Suppressor macrophage treated with lipopolysaccharide for 1 hour (primary cell): ENCODE measurements around the gene THAP10.

Source experiments
- DNase-seq, 3 donors: peaks; one replicate each; pipeline ENCODE4 v3.0.0-alpha.2; 2020 to 2022

THAP10 gene

DNA sequence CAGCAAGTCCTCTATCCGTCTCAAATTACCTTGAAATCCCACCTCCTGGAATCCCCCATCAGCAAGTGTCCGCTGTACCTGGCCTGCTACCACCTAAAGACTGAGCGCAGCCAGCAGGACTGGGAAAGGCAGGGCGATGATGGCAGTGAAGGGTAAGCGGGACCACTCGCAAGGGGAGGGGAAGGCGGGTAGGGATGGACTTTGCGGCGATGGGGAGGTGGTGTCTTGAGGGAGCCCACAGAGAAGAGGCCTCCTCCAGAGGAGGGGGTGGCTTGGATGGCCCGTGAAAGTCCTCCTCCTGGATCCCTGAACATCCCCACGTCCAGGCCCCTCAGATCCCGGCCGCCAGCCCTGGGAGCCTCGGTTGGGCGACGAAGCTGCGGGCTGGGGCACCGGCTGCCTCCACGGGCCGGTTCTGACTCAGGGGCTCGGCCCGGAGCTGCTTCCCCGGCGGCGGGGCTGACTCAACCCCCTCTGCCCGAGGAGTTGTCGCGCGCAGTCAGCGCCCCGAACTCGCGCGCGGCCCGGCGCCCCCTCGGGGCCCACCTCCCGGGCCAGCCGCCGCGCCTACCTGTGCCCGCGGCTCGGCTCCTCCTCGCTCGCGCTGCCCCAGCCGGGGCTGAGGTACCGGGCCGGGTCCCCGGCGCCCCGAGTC is 38.8 kb downstream of the THAP10 start:
- DNase-seq = peak in 2 of 3 donors; percentile 38 to 43

DNA sequence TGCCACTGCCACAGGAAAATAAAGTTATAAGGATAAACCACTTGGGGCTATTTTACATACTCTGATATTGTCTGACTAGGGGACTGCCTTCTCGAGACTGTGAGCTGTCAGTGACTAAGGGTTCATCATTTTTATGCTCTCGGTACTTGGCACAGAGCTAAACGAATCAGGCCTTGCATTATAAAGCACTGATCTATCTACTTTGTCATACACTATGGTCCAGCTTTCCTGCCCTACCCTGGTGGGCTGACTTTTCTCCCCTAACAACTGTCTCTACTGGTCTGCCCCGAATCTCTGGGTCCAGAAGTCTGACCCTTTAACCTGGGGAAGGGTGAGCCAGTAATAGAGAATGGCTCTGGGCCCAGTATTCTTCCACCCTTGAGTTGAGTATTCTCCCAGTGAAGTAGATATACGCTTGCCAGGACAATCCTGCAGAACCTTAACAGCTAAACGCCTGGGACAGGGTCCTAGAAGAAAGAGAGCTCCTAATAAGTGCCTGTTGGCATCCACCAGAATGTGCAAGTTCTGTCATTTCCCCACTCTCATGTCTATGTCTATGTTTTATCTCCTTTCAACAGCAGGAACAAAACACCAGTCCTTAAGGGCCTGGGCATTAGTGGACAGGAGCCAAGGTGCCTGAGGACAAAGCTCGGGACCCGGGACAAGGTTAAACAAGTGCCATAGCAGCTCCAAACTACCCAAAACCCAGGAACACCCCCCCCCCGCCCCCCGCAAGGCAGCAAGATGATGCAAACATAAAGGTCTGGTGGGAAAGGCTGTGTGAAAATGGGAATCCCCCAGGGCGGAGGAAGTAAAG is 39.5 kb downstream of the THAP10 start:
- DNase-seq = no peak

DNA sequence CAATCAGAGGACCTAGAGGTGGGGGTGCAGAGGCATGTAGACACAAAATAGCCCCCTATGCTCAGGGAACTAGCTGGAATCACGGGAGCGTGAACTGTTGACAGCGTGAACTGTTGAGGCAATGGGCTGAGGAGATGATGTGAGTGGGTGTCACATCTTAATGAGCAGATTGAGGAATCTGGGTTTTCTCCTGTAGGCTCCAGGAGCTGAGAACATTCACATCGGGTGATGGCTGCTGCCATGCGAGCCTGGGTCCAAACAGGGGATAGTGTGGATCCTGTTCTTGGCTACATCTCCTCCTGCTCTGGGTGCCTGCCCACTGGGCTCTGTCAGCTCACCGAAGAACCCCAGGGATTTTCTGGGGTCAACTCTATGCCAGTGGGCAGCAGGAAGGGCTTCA is 40.3 kb downstream of the THAP10 start:
- no peak for DNase-seq

DNA sequence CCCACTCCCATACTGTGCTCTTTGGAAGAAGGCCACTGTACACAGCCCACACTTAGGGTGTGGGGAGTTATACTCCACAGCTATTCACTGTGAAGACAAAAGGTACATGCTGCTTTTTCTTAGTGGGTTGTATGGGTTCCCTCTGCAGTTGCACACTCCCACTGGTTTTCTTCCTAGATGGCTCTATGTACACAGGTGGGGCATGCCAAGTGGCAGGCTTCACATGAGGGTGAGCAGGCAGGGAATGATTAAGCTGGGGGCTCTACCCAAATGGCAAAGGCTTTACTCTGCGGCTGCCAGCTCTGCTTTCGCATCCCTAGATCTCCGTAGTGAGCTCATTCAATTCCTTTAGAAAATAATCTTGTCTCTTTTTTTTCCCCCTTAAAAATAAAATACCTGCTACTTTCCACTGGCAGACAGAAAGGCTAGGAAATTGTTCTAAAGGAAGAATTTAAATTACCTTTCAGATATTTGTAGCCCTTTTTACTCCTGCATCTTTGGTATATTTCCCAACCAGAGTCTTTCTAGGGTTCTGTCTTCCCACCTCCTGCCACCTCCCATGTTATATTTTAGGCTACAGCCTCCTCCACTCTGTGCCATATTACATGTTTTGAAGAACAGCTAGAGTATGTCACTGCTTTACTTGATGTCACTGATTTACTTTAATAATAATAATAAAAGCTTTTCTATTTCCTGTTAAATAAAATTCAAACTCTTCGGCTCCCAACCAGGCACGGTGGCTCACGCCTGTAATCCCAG is 46.5 kb downstream of the THAP10 start:
- no peak for DNase-seq

DNA sequence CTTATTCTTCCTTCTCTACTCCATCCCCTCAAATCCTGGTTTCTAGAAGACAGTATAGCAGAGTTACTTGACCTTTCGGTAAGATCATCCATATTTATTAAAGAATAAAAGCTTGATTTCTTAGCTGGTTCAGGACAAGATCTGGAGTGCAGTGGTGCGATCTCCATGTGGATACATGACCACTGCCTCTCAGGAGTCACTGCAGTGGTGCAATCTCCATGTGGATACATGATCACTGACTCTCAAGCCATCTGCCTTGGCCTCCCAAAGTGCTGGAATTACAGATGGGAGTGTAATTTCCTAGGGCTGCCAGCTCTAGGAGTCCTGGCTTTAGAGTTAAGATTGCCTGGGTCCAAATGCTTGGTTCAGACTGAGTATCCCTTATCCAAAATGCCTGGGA is 54.8 kb downstream of the THAP10 start:
- no peak for DNase-seq

DNA sequence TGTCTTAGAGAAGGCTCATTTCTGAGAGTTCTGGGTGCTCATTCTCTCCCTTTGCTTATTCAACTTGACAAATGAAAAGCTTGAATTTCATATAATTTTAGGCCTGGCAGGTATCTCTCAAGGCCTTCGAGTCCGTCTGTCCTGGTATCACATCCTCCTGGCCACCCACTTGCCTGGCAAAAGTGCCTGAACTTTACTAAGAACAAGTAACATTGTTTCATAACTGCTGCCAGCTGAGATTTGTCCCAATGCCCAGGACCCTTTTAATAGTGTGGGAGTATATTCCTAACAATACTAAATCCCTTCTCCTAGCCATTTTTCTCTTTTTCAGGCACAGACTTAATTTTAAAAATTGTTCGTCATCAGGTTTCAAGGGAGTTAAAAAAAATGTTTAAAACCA is 56.4 kb downstream of the THAP10 start:
- DNase-seq = no peak

DNA sequence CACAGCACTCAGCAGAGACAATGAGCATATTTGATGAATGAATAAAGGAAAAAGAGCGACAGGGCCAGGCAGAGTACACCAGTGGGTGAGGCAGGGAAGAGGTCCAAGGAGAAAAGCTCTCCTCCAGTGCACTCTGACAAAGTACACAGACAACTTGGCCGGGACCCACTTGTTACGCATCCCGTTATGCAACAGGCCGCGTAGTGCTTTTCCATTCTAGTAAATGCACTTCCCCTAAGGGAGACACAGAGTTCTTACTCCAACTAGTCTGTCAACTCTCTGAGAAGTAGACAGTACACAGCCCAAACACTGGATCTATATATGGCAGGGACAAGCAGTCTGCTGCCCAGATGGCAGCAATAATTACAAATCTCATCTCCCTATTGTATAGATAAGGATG is 56.8 kb downstream of the THAP10 start:
- no peak for DNase-seq

DNA sequence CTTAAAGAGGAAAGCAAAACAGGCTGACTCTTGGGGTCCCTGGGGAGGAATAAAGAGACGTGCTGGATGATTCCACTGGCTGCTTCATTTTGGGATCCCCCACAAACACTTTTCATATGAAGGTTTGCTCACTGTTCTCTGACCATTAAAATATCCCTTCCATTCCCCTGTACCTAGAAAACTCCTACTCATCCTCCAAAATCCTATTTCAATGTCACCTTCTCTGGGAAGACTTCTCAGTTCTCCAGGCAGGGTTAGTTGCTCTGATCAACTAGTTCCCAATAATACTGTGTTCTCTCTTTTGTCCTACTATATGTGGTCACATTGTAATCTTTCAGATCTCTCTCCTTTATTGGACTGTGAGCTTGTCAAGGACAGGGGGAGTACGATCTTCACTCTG is 57.2 kb downstream of the THAP10 start:
- no peak for DNase-seq

DNA sequence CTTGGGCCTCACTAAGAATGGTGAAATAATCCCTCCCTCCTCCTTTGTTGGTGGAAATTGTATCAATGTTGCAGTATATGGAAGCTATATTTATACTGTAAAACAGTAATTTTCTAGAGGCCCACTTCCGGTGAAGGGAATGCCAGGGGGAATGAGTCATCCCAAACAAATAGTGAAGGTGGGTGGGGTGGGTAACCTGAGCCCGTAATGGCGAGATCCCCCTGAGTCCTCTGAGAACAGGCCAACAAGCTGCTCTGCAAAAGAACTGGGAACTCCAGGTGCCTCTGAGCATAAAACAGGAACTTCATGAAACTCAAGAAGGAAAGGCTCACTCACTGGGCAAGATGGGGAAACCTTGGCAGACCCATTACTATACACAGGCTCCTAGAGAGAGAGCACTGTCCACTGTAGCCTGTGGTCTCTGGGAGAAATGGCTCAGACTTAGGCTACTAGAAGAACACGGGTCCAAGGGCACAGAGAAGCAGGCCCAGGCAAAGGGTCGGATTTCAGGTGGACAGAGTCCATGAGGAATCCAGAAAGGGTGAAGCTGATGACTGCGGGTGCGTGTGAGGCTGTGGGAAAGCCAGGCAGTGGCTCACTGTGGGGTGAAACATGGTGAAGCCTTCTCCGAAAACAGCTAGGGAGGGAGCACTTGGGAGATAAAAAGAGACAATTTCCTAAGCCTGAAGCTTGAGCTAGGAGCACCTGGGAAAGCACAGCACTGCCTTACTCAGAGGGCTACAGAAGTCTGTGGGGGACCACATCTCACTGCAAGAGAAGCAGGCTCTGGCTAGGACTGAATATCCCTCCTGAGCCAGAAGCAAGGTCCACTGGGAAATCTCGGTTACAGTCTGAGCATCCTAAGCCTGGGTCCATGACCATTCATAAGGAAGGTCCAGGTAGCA is 58.1 kb downstream of the THAP10 start:
- DNase-seq = peak in 1 of 3 donors; percentile 24

DNA sequence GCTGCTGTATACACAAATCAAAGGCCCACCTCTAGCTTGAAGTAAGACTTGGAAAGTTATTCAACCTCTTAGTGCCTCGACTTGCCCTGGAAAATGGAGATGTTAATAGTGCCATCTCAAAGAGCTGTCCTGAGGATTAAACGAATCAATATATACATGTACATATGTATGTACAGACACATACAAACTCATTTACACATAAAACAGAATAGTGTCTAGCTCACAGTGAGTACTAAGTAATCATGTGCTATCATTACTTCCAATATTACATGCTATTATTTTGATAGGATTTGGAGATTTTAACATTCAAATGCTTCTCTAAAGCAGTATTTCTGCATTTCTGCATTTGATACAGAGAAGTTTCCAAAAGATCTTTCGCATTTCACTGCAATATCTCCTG is 58.8 kb downstream of the THAP10 start:
- no peak for DNase-seq

DNA sequence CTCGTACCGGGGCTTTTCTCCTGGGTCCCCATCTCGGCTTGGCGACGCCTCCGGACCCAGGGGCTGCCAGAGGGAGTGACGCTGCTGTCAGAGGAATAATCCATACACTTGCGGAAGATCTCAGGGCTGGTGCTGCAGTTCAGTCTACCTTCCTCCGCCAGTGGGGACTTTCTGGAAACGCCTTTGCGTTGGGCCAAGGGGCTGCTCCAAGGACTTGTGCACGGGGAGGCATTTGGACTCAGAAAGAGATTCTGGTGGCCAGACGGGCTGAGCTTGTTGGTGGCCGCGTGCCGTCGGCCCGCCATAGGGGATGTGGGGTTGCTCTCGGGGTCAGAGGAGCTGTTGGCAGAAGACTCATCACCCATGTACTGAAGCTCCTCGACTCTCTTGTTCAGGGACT is 60.1 kb downstream of the THAP10 start:
- DNase-seq = no peak
